Epidermal melanocyte (primary cell): ENCODE data around the gene DNAJC3.
"Not testable (repeated sequence)": the region's sequence is repeated elsewhere in the genome, so short reads cannot be mapped to it uniquely, and the experiment has no call there.

Experiments used
- DNase-seq: peaks from one replicate; pipeline ENCODE4 v3.0.0; 2011; ENCODE audit warnings: low spot score; ENCODE audit not compliant: insufficient read length

DNAJC3 gene

DNA sequence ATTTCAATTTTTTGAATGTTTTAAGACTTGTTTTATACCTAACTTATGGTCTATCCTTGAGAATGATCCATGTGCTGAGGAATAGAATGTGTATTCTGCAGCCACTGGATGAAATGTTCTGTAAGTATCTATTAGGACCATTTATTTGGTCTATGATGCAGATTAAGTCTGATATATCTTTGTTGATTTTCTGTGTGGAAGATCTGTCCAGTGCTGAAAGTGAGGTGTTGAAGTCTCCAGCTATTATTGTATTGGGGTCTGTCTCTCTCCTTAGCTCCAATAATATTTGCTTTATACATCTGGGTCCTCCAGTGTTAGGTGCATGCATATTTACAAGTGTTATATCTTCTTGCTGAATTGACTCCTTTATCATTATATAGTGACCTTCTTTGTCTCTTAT, 9.7 kb upstream of the DNAJC3 start:
- DNase-seq, result not testable (repeated sequence)

DNA sequence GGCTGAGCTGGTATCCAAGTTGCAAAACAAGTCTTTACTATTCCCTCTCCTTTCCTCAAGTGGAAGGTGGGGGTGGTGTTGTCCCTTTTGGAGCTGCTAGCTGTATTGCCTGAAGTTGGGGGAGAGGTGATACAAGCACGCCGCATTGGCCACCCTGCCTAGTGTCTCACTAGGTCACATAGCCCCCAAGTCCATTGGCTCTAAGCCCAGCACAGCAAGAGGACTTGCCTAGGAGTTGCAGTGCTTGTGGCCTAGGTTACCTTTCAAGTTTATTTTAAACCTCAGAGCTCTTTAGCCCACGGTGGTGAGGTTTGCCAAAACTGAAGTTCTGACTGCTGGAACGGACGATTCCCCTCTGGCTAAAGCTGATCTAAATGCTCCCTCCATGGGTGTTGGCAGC, 5.3 kb upstream of the DNAJC3 start:
- no peak for DNase-seq

DNA sequence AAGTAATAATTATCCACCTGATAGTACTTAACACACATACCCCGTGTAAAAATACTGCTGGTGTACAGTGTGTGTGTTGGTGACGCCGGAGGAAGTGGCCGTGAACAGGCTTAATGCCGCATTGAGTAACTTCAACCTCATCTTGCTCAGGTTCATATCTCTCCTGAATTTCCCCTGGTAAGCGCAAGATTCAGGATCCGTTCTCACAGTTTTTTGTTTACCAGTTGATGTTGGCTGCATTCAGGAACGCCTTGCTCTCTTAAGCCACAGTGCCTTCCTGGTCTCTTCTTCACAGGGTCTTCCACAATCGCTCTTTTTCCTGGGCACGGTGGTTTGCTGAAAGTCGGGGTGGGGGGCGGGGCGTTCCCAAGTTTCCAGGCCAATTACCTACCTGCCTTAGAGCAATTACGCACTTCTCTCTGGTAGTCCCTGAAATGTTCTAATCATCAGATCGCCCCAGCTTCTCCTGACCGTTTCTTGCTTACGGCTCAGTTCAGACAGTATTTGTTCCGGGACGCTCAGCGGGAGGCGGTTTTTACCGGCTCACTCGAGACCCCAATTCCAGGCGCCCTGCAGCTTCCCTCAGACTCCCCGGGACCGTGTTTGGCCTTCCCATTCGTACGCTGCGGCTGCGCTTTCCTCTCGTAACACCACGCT, 706 bp upstream of the DNAJC3 start:
- no peak for DNase-seq

GRCh38 chr13:95677564-95678266, 776 bp downstream of the DNAJC3 start:
- no peak for DNase-seq

- no peak for DNase-seq
These were observed 2.0 kb downstream of the DNAJC3 start for GRCh38 chr13:95678967-95679366.

GRCh38 chr13:95679722-95680121, 2.8 kb downstream of the DNAJC3 start:
- DNase-seq, result no peak

DNA sequence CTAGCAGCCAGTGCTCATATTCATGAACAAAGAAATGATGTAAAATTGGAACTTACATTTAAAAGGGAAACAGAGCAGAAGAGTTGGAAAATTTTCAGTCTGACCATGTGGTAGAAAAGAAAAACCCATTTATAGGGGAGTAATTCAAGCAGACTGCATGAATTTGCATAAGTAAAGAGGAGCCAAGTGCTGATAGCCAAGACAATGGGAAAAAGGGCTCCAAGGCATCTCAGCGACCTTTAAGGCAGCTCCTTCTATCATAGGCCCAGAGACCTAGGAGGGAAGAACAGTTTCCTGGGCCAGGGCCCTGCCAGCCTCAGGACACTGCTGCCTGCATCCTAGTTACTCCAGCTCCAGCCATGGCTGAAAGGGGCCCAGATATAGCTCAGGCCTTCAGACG, 7.5 kb downstream of the DNAJC3 start:
- DNase-seq, result no peak

DNA sequence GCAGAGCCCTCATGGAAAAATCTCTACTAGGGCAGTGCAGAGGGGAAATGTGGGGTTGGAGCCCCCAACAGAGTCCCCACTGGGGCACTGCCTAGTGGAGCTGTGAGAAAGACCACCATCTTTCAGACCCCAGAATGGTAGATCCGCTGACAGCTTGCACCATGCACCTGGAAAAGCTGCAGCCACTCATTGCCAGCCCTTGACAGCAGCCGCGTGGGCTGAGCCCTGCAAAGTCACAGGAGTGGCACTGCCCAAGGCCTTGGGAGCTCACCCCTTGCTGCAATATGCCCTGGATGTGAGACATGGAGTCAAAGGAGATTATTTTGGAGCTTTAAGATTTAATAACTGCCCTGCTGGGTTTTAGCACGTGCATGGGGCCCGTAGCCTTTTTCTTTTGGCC, 8.0 kb downstream of the DNAJC3 start:
- DNase-seq, result not testable (repeated sequence)

DNA sequence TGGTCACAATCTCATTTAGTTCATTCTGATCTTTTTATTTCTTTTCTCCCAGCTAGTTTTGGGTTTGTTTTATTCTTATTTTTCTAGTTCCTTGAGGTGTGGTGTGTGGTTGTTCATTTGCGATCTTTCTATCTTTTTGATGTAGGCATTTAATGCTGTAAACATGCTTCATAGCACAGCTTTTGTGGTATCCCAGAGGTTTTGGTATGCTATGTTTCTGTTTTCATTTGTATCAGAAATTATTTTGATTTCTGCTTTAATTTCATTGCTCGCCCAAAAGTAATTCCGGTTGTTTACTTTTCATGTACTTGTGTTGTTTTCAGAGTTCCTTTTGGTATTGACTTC, 12.6 kb downstream of the DNAJC3 start:
- no peak for DNase-seq

DNA sequence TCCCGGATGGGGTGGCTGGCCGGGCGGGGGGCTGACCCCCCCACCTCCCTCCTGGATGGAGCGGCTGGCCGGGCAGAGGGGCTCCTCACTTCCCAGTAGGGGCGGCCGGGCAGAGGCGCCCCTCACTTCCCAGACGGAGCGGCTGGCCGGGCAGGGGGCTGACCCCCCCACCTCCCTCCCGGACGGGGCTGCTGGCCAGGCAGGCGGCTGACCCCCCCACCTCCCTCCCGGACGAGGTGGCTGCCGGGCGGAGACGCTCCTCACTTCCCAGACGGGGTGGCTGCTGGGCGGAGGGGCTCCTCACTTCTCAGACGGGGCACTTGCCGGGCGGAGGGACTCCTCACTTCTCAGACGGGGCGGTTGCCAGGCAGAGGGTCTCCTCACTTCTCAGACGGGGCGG, 14.0 kb downstream of the DNAJC3 start:
- not testable (repeated sequence) for DNase-seq

DNA sequence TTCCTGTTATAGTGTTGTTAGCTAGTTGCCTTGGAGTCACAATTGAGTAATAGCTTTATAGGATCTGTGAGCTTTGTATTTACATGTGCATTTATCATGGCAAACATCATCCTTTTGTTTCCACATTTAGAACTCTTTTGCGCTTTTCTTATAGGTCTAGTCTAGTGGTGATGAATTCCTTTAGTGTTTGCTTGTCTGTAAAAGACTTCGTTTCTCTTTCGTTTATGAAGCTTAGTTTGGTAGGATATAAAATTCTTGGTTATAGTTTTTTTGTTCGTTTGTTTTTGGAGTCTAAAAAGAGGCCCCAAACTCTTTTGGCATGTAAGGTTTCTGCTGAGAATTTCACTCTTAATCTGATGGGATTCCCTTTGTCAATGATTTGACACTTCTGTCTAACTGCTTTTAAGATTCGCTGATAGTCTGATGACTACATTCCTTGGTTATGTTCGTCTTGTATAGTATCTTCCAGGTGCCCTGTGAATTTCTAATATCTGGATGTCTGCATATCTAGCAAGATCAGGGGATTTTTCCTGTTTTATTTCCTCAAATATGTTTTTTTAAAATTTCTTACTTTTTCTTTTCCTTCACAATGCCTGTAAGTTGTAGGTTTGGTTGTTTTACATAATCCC, 20.2 kb downstream of the DNAJC3 start:
- DNase-seq, result no peak

DNA sequence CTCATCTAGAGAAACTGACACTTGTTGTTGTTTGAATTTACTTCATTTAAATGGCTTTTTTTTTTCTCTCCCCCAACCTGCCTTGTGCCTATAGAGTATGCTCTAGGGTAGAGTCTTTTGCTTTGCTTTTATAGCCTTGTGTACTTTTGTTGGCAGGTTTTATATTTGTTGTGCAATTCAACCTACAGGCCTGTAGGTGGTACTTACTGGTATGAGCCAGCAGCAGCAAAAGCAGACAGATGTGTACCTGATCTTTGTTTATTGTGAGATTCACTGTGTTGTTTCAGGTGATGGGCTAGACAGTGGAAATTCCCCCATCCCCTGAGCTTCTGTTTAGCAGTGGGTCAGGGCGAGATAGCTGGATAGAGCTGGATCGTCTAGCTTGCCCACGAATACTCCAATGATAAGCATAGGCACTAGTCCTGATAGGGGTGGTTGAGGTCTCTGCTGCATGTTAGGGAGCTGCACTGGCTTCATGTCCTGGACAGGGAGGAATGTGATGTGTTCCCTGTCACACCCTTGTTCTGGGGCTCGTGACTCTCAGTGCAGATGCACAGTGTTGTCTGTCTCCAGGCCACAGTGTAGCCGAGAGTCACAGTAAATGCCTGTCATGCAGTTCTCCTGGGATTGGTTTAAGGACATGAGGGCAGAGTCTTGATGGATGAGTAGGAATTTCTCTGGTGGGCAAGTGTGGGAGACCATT, 21.3 kb downstream of the DNAJC3 start:
- no peak for DNase-seq

DNA sequence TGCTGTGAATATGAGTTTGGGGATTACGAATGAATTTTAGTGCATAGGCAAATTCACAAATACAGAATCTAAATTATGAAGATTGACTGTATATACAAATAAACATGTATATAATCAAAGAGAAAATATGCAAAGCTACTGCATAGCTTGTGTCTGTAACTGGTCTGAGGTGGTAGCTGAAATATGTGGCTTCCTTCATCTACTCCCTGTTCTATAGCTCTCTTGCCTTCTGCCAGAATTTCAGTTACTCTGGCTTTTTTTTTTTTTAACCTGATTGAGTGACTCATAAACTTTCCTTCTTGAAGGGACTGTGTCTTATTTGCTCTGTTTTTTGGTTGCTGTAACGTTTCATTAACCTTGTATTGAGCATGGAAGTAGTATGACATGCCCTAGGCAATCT, 26.6 kb downstream of the DNAJC3 start:
- DNase-seq, result no peak

DNA sequence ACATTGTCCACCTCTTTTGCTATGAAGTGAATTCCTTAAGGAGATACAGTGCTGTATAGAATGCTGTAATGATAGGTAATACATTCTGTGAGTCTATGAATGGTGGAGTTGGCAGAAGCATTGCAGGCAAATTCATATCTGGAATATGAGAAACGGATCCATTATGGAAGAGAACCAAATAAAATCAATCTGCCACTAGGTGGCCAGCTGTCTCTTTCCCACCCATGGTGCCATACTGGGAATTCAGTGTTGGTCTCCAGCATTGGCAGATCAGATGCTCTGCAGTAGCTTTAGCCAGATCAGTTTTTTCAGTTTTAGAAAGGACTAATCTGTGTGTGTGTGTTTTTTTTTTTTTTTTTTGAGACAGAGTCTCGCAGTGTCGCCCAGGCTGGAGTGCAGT, 27.6 kb downstream of the DNAJC3 start:
- DNase-seq, result no peak

GRCh38 chr13:95706356-95706755, 29.4 kb downstream of the DNAJC3 start:
- DNase-seq, result no peak

- DNase-seq, result no peak
These were observed 30.1 kb downstream of the DNAJC3 start for GRCh38 chr13:95707035-95707434.

DNA sequence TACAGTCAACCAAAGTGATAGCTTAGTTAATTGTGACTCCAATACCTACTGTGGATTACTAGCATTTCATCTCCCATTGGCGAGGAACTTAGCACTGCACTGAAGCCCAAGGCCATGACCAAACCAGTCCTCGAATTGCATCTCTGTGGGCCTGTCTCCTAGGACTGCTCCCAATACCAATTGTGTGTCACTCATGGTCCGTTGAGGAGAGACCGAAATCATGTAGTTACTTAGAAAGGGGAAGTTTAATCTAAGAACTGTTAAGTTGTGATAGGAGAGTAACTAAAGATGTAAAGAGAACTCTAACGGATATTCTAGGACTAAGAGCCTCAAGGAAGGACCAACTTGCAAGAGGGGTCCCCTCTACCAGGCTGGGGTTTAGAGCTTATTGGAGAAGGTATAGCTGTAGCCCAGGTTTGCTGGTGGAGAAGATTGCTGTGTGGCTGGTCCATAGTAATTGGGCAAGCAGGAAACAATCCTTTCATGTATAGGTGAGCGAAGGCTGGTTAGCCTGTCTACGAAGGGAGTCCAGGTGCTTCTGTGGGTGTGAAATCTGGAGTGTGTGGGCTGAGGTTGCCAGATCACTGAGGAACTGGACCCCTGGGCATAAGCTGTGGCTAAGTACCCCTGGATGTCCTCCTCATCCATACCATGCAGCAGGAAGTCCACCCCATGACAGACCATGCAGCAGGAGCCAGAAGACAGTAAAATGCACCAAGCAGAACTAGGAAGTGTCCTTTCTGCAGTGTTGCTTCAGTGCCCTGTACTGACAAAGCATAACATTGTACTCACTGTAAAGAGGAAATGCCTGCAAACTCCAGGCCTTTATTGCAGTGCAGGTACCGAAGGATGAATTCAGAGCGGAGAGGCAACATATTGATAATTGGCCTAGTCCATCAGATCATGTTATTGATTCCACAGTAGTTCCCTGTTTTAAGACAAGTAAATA, 30.8 kb downstream of the DNAJC3 start:
- DNase-seq, result no peak

GRCh38 chr13:95708391-95708774, 31.4 kb downstream of the DNAJC3 start:
- no peak for DNase-seq

GRCh38 chr13:95708811-95709500, 32.0 kb downstream of the DNAJC3 start:
- DNase-seq, result no peak

- no peak for DNase-seq
These were observed 33.4 kb downstream of the DNAJC3 start for GRCh38 chr13:95710313-95710712.

DNA sequence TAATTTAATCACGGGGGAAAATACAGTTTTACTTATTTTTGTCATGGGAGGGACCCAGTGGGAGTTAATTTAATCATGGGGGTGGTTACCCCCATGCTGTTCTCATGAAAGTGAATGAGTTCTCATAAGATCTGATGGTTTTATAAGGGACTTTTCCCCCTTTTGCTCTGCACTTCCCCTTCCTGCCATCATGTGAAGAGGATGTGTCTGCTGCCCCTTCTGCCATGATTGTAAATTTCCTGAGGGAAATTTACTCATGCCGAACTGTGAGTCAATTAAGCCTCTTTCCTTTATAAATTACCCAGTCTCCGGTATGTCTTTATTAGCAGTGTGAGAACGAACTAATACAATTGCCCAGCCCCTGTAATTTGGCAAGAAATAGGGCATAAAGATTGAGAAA, 35.9 kb downstream of the DNAJC3 start:
- DNase-seq, result not testable (repeated sequence)
